GM21367 (cell line): ENCODE data around the gene PLEKHN1.

ENCODE experiments used
- ATAC-seq: cut with Tn5 transposase; IDR thresholded peaks from one replicate; pipeline ENCODE4 v1.9.1; 2021; ENCODE audit not compliant: unreplicated experiment

PLEKHN1 gene

DNA sequence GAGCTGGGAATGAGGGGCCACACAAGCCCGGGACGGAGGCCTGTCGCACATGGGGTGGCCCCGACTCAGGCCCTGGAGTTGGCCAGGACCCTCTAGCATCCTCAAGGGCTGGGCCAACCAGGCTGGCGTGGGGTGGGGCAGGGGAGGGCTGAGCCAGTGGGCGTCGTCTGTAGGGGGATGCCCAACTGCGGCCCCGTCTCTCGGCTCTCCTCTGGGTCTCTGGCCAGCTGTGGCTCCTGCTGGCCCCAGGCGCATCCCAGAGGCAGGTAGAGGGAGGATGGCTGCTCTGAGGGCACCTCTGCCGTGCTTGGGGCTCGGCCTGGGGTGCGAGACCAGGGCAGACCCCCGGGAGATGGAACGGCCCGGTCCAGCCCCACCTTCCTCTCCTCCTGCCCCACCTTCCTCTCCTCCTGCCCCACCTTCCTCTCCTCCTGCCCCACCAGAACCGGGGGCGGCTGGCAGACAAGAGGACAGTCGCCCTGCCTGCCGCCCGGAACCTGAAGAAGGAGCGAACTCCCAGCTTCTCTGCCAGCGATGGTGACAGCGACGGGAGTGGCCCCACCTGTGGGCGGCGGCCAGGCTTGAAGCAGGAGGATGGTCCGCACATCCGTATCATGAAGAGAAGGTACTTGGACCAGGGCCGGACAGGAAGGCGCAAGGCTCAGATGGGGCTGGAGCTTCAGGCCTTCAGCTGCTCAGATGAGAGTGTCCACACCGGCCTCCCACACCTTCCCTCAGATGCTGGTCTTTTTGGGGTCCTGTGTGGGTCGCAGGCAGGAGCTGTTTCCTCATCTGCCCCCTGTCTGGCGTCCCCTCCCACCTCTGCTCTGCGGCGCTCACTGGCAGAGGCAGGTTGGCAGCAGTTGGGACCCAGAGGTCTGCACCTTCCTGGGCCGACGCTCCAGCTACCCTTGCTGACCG lies 36.3 kb upstream of the PLEKHN1 start:
- ATAC-seq, result no peak

DNA sequence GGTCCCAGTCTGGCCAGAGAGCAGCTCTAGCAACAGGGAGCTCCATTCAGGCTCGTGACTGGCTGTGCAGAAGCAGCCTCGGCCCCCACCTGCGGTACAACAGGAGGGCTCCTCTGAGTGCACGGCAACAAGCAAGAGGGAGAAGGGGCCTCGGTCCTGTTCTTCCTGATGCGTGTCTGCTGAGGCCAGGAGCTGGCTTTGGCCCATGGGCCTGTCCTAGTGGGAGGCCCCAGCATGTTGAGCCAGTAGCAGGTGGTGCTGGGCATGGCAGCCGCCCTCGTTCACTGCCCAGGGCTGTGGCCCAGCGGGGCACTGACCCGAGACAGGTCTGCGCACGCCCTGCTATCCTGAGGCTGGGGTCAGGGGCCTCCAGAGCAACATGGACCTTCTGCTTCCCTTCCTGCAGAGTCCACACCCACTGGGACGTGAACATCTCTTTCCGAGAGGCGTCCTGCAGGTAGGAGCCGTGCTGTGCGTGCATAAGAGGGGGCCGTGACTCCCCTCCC lies 35.6 kb upstream of the PLEKHN1 start:
- no peak for ATAC-seq

DNA sequence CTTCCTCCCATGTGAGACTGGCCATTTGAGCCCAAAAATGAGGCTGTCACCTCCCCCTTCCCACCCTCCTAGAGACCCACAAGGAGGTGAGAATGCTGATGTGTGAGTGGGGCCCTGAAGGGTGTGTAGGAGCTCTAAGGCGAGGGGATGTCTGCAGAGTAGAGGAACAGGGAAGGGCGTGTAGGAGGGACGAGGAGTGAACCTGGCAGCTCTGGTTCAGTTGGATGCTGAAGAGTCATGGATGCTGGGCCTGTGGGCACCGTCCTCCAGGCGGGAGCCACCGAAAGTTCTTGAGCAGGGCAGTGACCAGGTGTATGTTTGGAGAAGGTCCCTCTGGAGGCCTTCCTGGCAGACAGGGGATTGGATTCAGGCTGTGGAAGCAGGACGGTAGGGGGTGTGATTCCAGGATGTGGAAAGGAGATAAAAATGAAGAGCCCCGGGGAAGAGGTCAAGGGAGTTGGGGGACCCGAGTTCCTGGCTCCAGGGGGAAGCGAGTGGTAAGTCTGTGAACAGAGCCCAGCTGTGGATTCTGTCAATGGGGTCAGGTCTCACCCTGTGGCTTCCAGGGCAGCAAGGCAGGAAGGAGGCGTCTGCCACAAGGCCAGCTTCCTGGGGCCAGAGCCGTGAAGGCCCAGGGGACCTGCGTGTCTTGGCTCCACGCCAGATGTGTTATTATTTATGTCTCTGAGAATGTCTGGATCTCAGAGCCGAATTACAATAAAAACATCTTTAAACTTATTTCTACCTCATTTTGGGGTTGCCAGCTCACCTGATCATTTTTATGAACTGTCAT lies 34.7 kb upstream of the PLEKHN1 start:
- ATAC-seq, result no peak

DNA sequence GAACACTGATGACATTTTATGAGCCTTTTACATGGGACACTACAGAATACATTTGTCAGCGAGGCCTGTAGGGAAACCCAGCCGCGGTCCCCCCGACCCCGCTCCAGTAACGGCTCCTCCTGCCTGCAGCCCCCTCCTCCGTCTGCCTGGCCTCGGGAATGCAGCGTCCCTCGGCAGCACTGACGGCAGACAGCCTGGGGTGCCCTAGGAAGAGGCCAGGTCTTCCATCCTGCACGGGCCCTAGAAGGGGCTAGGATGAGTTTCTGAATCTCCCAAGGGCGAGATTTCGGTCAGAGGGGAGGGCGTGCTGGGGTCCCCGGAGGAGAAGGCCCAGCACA lies 34.1 kb upstream of the PLEKHN1 start:
- ATAC-seq, result no peak

DNA sequence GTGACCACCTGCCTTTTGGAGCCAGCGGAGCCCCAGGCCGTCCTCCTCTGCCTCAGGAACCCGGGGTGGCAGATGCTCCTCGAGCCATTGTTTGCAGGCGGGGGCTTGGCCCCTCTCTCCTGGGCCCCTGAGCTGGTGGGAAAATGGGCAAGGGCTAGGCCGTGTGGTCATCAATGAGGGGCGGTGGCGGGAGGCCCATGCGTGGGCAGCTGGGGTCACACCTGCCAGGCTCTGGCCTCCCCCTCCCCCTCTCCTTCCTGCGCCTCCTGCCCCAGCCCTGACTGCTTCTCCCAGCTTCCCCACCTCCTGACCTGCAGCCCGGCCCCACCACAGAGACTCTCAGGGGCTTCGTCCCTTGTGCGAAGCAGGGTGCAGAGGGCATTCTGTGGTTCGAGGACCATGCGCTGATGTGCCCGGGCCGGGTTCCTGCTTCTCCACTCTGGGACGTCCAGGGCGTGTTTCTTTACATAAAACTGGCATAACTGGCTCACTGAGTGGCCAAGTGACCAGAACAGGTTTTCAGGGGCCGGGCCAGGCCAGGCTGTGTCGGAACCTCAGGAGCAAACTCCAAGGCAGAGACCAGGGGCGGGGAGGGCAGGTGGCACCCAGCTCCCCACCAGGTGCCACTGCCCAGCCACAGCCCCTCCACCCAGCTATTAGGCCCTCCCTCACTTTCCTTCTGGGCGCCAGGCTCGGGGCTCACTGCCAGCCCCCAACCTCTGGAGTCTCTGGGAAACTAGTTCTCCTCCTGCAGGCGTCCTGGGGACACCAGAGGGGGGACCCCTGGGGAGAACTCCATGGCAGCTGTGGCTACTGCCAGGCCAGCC lies 33.3 kb upstream of the PLEKHN1 start:
- ATAC-seq, result no peak

DNA sequence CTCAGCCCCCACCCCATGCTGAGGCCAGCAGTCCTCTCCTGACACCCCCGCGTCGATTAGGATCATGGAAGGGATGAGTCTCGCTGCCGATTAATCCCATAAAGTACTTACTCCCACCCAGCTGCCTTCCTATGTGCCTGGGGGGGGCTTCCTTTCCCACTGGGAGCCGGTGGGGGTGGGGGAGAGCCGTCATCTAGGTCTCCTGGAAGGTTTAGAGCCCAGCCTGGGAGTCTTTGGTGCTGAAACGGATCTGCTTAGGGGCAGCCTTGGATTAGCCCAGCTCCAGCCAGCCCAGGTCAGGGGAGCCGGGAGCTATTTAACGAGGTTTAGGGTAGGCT lies 32.7 kb upstream of the PLEKHN1 start:
- no peak for ATAC-seq

DNA sequence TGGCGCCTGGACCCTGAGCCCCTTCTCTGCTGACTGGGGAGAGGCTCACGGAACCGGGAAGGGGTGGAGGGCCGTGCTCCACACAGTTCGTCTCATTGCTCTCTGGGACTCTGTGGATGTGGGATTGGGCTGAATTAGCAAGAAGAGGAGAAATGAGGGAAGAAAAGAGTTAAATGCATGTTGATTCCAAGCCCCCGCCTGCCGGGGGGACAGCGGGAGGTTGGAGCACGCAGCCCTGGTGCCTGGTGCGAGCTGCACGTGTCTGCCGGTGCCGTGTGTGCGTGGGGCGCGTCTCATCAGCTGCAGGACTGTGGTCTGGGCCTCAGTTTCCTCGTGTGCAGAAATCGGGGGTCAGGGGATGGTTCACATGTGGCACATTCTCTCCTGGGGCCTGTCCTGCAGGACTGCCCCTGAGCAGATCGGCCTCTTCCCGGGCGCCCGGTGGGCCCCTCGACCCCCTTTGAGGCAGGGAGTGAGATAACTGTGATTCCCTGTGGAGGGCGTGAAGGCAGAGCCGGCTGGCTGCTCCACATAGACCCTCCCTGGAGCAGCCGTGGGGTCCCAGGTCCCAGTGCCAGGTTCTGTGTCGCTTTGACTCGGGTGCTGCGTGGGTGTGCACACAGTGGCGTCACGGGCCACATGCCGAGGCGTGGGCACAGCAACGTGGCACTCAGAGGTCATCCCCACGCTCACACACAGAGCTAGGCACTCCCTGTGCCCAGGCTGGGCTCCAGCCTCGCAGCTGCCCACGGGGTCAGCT lies 31.1 kb upstream of the PLEKHN1 start:
- ATAC-seq, result no peak

DNA sequence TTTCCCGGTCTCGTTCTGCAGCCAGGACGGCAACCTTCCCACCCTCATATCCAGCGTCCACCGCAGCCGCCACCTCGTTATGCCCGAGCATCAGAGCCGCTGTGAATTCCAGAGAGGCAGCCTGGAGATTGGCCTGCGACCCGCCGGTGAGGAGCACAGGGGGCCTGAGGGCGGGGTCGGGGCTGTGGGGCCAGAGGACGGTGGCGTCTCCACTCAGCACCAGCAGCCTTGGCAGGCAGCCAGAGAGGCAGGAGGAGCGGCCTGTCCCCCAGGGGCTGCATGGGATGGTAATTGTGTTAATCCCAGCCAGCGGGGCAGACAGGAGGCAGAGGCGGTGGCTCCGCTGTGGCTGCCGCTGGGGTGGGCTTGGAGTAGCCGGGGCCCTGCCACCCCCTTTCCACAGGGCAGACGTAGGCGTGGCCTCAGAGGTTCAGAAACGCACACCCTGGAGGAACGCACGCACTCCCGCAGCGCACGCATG lies 30.5 kb upstream of the PLEKHN1 start:
- ATAC-seq, result no peak

DNA sequence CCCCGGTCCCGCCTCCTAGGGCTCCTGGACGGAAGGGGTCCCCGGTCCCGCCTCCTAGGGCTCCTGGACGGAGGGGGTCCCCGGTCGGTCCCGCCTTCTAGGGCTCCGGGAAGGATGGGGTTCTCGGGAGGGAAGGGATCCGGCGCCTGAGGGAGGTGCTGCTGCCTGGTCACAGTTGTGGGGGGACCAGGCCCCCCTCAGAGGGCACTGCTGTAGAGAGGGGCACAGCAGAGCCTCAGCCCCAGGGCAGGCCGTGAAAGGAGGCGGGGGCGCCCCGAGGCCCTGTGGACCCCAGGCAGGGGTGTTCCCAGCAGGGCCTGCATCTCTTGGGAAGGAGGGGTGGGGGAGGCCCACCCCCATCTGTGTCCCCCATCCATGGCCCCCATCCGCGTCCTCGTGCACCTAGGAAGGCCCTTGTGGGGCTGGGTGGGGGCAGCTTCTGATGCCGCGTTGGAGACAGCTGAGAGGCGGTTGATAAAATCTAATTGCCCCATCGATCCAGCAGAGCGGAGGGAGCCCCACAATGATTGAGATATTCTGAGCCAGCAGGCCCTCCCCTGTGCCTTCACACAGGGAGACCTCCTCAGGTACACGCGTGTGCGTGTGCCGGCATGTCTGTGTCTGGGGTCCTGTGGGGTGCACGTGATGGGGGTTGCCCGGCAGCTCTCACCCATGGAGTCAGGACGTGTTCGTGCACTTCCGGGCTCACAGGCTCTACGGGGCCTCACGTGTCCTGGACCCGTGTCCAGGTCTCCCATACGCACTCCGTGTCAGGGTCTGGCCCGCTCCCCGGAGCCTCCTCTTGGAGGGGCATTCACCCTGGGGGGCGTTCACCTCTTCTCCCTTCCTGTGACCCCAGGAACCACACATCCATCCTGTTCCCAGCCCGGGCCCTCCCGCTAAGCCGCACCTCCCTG lies 29.7 kb upstream of the PLEKHN1 start:
- no peak for ATAC-seq

DNA sequence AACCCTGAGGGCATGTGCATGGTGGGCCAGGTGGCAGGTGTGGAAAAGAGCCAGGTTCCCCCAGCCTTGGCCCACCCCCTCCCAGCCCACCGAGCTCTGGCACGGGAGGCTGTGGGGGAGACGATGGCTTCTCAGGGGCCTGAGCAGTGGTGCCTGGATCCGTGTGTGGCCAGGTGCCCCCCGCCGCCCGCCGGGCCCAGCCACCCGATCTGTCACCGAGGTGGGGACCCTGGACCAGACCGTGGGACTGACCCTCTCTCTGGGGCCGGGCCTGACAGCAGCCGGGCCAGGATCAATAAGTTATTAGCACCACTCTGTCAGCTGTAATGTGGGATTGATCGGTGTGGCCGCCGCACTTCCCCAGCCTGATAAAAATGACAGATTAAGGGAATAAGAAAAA lies 28.8 kb upstream of the PLEKHN1 start:
- no peak for ATAC-seq

DNA sequence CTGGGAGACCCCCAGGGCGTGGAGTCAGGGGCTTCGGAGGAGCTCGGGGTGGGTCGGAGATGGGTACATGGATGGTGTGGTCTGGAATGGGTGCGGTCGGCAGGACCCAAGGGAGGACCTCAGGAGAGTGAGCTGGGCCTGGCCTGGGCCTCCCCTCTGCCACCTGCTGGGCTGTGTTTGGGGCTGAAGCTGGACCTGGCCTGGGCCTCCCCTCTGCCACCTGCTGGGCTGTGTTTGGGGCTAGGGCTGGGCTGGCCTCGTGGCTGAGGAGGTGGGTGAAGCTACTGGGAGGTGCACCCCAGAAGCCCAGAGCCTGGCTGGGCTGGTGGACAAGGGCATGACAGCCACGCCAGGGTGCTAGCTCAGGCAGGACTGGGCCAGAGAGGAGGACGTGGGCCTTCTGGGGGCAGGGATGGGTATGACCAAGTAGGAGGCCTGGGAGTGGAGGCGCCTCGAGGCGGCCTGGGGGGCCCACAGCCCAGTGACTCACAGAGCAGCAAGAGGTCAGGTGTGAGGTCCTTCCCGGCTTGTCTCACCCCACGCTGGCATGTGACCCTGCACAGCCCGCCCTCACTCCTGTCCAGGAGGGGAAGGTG lies 28.1 kb upstream of the PLEKHN1 start:
- no peak for ATAC-seq

DNA sequence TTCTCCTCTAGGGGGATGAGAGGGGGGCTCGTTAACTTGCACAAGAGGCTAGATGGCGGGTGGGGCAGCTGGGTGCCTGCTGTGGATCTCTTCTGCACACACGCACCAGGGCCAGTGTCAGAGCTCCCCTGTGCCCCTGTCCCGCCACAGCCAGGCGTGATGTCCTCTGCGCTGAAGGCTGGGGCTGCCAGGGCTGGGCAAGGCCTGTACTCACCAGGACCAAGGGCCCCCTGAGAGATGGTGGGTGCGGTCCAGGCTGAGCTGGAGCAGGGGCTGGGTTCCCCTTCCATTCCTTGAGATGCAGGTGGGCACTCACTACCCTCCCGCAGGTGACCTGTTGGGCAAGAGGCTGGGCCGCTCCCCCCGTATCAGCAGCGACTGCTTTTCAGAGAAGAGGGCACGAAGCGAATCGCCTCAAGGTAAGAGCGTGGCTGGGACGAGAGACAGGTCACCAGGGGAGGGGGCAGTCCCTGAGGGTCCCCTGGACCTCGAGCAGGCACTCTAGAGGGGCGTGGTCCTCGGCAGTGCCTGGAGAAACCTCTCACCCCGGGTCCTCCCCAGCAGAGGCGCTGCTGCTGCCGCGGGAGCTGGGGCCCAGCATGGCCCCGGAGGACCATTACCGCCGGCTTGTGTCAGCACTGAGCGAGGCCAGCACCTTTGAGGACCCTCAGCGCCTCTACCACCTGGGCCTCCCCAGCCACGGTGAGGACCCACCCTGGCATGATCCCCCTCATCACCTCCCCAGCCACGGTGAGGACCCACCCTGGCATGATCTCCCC lies 27.4 kb upstream of the PLEKHN1 start:
- ATAC-seq, result no peak

DNA sequence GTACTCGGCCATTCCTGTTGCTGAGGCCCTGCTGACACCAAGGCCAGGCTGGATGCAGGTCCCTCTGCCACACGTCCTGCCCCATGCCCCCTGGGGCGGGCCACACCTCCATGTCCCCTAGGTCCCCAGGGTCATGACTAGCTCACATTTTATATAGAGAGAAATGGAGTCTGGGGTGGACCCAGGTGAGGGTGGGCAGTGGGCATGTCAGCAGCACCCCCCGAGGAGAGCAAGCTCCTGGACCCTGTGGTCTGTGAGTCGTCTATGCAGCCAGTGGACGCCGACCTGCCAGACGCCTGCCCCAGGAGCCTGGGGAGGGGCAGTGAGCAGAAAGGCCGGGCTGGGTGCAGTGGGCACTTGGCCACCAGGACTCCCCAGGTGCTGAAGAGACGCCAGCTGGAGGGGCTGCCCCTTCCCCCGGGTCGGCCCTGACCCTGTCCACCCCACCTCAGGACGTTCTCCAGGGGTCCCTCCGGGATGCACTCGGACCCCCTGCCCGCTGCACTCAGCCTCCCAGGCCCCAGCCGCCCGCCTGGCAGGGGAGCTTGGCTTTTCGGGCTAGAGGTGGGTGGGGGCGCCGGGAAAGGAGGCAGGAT lies 26.7 kb upstream of the PLEKHN1 start:
- ATAC-seq, result no peak

DNA sequence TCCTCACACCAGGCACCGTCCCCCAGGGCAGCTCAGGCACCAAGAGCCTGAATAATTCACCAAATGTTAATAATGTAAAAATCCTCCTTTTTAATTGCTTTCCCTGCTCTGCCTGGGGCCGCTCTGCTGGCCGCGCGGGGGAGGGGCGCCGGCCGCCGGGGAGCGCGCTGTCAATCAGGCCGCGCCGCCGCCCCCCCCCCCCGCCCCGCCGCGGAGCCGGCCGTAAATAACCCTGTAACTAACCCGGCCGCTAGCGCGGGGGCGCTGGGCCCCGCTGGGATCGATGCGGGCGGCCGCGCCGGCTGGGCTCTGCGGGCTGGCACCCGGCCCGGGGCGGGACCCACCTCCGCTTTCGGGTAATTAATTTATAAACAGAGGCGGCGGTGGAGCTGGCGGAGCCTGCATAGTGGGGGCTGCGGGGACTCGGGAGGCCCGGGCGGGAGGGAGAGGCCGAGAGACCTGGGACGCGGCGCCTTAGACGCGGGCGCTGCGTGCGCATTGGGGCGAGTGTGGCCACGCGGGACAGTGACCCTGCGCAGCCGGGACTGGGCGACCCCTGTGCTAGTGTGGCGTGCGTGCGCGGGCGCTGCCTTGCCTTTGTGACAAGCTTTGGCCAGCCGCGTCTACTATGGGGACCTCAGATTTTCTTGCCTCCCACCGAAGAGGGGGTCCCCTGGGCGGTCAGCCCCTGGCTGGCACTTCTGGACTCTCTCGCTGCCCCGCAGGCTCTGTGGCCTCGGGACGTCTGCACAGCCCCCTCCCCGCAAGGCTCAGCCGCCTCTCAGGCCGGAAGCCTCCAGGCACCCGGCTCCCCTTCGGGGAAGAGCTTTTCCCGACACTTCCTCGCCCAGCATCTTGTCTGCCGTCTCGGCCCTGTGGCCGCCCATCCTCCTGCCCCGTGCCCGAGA lies 25.9 kb upstream of the PLEKHN1 start:
- no peak for ATAC-seq

DNA sequence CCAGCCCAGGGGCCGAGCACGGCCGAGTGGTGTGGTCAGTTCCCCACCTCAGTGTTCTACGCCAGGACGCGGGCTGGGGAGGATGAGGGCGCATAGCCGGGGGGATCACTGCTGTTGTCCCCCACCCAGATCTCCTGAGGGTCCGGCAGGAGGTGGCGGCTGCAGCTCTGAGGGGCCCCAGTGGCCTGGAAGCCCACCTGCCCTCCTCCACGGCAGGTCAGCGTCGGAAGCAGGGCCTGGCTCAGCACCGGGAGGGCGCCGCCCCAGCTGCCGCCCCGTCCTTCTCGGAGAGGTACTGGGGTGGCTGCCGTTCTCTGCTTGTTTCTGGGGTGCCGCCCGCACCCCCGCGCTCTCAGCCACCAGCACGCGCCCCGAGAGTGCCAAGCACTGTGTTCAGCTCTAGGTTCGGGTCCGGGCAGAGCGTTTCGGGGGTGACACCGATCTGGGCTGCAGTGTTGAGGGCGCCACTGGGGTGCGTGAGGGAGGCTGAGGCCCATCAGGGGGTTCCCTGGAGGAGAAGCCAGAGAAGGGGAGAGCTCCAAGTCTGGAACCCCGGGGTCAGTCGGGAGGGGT lies 25.2 kb upstream of the PLEKHN1 start:
- no peak for ATAC-seq

DNA sequence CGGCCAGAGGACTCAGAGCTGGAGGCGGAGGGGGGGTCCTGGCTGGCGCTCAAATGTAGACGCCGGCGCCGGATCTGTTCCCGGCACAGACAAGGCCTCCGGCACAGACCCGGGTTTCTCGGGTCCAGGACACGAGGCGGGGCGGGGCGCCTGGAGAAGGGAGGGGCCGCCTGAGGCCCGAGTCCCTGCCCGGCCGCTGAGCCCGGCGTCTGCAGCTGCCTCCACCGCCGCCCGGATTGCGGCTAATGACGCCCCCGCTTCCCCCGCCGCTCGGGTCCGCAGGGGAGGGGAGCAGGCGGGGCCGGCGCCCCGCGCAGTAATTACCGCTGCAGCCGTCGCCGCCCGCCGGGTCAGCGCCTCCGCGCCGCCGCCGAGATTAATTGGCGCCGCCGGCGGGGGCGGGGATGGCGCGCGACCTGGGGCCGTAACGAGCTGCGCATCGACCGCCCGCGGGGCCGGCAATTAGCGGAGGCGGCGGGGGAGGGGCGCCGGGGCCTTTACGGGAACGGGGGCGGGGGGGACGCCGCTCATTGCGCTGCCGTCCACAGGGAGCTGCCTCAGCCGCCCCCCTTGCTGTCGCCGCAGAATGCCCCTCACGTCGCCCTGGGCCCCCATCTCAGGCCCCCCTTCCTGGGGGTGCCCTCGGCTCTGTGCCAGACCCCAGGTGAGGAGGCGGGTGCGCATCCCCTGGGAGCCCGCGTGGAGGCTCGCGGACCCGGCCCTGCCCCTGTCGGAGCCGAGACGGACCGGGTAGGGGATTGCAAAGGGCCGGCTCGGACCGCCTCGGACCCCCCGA lies 24.5 kb upstream of the PLEKHN1 start:
- no peak for ATAC-seq
